IPS-NIHi11 (cell line): Measurements from ENCODE around the gene XPC.
"Not testable (repeated sequence)": the region's sequence is repeated elsewhere in the genome, so short reads cannot be mapped to it uniquely, and the experiment has no call there.

Source experiments
- DNase-seq: peaks from one replicate; pipeline ENCODE4 v3.0.0; 2012; ENCODE audit warnings: mixed read lengths, low spot score

The XPC gene

DNA sequence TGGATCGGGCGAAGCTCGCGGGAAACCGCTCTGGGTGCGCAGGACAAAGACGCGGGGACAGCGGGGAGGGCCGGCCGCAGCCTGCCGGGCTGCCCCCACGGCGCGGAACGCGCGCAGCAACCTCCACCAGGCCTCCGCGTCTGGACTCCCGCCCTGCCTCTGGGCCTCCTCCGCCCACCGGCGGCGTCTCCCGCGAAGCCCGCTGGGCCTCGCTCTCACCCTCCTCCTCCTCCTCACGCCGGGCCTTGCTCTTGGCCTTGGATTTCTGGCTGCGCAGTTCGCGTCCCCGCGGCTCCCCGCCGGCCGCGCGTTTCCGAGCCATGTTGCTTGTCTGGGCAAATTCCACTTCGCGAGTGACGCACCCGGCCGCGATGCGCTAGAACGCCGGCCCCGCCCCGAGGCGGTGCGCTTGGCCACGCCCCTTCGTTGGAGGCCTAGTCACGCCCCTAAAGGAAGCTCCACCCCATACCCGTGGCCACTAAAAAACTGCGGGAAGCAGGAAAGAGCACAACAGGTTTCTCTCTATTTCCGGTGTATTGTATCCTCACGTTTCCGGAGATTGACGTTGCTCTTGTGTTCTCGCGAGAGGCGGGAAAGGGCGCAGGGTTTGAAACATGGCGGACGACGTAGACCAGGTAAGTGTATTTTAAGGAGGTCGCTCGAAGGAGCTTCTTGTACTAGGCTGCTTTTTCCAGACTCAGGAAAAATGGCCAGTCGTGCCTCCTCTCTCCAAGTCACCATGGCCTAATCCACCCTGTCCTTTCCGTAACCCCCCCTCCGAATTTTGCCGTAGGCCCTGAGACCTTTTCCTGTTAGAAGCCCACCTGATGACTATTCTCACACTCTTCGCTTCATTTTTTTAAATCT is at the start of gene XPC, which contains the start of gene LSM3:
XPC (minus strand) TSS at position 355 of the 867 bp plus-strand sequence; CDS start at position 322, 33 bp downstream.
LSM3 (plus strand) TSS at position 571 of the 867 bp plus-strand sequence; CDS start at position 615, 44 bp downstream.
- DNase-seq, result peak; percentile 92

- no peak for DNase-seq
Measured at GRCh38 chr3:14227856-14228255, 49.5 kb upstream of the XPC start.

- DNase-seq, result not testable (repeated sequence)
Measured at GRCh38 chr3:14226351-14226750, 48.0 kb upstream of the XPC start.

DNA sequence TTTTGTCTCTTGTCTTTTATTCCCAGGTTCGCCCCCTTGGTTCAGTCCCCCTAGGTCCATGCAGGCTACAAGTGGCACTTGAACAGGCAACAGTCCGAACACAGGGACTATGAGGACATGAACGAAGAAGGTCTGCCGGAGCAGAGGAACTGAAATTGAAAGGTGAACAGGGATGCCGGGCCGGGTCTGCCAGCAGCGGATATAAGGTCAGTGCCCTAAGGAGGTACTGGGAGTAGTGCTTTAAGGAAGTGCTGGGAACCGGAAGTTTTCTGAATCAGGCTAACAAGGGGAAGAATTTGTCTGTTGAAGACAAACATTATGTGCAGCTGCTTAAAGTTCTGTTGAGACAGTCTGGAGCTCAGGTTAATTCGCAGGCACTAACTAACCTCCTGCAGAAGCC is 47.0 kb upstream of the XPC start:
- DNase-seq, result no peak

GRCh38 chr3:14224895-14225294 is 46.5 kb upstream of the XPC start:
- no peak for DNase-seq

GRCh38 chr3:14223595-14223994 is 45.2 kb upstream of the XPC start:
- no peak for DNase-seq

DNA sequence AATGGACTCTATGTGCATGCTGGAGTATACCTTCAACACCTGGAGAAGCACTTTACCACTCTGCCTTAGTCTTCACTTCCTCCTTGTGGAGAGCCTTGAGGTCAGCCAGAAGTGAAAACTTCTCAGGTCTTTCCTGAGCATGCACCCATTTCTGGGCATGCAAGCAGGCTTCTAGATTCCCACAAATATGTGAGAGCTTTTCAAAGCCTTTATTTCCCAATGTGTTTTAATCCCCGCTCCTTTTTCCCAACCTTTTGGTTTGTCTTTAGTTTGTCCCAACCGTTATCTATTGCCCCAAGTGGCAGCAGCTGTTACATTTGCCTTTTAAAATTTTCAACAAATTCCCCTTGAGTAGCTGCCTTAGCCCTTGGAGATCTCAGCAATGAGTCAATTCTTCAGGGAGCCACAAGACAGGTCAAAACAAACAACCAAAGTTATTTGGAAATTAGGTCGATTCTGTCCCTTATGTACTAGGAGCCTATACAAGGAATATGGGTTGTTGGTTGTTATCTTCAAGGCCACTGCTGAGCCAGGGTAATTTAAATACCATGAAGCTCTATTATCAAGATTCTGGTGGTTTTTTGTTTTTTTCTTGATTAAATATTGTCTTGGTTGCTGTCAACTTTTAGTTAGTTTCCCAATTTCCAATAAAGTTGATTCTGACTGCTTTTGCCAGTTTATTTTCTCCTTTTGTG is 44.6 kb upstream of the XPC start:
- no peak for DNase-seq

- no peak for DNase-seq
Measured at GRCh38 chr3:14222457-14222856, 44.1 kb upstream of the XPC start.

GRCh38 chr3:14221902-14222301 is 43.5 kb upstream of the XPC start:
- DNase-seq, result no peak

GRCh38 chr3:14220933-14221332 is 42.5 kb upstream of the XPC start:
- DNase-seq, result no peak

DNA sequence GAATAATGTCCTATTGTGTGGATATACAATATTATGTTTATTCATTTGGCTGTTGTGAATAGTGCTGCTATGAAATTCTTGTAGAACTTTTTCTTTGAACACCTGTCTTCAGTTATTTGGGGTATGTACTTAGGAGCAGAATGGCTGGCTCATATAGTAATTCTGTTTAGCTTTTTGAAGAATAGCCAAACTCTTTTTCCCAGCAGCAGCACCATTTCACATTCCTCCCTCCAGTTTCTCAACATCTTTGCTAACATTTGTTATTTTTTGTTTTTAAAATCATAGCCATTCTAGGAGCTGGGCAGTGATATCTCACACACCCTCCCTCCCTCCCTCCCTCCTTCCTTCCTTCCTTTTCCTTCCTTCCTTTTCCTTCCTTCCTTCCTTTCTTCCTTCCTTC is 40.0 kb upstream of the XPC start:
- DNase-seq, result no peak

- DNase-seq, result peak; percentile 81
Measured at GRCh38 chr3:14216257-14217048, 38.1 kb upstream of the XPC start.

- no peak for DNase-seq
Measured at GRCh38 chr3:14214764-14215163, 36.4 kb upstream of the XPC start.

DNA sequence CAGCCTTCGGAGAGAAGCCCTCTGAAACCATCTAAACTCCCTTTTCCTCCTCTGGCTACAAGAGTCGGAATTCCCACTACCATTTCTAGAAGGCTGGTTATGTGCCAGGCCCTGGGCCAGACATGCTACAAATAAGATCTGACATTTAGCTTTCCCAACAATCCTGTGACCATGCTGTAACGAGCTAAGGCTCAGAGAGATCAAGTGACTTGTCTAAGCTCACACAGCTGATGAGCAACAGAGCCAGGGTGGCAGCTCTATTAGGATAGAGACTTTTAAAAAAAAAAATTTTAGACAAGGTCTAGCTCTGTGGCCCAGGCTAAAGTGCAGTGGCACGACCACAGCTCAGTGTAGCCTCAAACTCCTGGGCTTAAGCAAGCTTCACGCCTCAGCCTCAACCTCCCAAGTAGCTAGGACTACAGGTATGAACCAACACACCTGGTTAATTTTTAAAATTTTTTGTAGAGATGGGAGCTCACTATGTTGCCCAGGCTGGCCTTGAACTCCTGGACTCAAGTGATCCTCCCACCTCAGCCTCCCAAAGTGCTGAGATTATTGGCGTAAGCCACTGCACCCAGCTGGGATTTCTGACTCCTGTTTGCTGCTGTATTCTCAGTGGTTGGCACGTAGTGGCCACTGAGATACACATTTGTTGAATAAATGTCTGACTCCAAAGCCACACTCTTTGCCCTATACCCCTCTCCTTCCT is 34.8 kb upstream of the XPC start:
- DNase-seq, result no peak

DNA sequence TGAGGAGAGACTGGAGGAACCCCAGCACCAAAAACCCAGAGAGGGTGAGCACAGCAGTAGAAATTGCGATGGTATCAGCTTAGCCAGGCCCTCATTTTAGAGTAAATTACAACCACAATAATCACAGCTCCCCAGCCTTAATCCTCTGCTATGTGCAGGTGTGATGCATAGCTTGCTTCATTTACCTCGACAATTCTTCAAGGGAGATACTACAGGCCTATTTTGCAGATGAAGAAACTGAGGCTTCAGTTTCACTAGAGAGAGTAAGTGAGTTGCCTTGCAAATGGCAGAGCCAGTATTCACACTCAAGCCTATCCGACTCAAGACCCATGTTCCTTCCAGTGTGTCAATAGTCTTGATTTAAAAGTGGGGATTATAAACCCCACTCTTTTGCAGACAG is 33.6 kb upstream of the XPC start:
- no peak for DNase-seq

- DNase-seq, result no peak
Measured at GRCh38 chr3:14211621-14212020, 33.2 kb upstream of the XPC start.

- DNase-seq, result no peak
Measured at GRCh38 chr3:14210843-14211594, 32.6 kb upstream of the XPC start.

DNA sequence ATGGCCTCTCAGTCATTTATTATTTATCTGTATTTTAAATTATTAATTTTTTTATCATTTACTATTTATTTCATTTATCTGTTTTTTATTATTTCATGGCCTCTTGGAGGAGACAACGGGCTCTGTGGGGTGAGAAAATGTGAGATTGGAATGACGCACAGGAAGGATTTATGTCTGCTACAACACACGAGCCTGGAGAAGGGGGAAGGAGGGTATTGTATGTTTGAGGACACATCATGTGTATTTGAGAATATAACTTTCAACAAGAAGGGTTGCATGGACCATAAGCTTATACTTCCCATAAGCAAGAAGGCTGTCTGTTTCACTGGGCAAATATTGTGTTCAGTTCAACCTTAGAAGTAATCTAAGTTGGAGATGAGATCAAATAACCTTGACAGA is 31.9 kb upstream of the XPC start:
- no peak for DNase-seq

DNA sequence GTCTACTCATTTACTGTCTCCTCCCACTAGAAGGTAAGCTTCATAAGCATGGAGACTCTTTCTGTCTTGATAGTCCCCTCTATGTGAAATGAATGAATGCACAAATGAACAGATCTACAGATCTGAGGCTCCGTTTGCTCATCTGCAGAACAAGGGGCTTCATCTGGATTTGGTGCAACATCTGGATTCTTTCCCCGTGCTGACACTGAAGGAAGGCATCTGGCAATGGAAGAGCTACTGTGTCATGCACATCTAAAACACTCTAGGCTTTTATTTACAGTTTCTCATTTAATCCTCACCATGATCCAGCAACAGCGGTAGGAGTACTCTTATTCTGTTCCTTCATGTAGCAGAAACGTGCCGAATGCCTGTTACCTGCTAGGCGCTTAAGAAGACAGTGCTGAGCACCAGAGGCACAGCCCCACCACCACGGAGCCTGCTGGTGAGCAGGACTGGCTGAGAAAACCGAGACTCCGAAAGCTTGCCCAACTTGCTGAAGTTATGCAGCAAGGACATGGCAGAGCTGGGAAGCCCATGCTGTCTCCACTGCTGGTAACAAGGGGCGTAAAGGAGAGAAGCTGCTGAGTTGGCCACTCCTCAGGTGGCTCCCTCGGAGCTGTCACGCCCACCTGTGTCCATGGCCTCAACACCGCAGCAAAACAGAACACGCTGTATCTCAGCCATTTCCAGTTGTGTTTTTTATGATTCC is 31.3 kb upstream of the XPC start:
- DNase-seq, result no peak

DNA sequence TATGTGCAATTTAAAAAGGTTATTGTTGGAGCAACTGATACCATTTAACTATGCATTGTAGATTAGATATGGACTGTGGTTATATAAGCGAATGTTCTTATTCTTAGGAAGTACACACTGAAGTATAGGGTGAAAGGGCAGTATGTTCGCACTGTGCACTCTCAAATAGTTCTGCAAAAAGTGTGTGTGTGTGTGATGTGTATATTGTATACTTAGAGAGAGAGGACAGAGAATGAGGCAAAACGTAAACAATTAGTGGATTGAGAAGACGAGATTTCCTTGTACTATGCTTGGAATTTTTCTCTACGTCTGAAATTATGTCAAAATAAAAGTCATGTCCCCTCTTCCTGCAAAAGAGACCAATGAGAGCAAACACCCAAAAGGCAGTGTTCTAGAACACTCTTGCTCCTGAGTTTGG is 30.6 kb upstream of the XPC start:
- no peak for DNase-seq
